AG09309 (cell line): ENCODE results near the gene ADCY1.

Source experiments
- DNase-seq: peaks from one replicate; pipeline ENCODE4 v3.0.0-alpha.2; 2010; ENCODE audit warnings: low read depth
- H3K4me3 ChIP-seq: 2 replicates; pipeline ENCODE4 v1.5.1; 2011; ENCODE audit warnings: mild to moderate bottlenecking, low read depth, low read length, moderate library complexity; ENCODE audit not compliant: control insufficient read depth
- TF ChIP-seq, protein P1 (sequence below): IDR thresholded peaks from 2 replicates; pipeline ENCODE4 v1.5.1; 2011; ENCODE audit warnings: mild to moderate bottlenecking, low read depth, low read length, inconsistent platforms; ENCODE audit not compliant: insufficient read depth, control insufficient read depth; ENCODE audit errors: missing control alignments

ADCY1 gene

DNA sequence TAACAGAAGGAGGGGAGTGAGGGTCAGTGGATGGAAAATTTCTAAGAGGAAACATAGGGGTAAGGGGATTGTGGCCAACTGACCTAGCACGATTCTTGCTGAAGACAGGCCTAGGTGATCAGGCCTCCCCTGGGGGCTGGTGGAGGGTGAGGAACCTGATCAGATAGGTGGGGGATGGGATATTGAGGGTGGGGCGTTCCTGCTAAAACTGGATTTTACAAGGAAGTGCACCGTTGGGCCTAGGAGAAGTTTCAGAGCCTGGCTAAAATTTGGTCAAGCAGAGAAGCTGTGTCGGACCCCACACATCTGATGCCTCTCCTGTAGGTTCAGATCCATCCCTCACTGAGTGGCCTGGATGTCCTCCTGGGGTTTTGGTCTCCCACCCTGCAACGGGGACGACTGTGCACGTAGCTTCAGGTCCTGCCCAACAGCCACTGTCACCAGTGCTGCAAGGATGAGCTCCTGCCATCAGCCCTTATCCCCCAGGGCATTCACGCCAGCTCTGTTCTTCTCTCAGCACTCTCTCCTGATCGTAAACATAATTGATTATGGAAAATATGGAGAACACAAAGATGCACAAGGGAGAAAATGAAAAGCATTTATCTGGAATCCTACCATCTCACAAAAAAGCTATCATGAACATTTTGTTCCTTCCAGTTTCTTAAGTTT, 89.9 kb downstream of the ADCY1 start:
- no peak overlapping the region for H3K4me3 ChIP-seq
- TF ChIP-seq, protein P1, sequence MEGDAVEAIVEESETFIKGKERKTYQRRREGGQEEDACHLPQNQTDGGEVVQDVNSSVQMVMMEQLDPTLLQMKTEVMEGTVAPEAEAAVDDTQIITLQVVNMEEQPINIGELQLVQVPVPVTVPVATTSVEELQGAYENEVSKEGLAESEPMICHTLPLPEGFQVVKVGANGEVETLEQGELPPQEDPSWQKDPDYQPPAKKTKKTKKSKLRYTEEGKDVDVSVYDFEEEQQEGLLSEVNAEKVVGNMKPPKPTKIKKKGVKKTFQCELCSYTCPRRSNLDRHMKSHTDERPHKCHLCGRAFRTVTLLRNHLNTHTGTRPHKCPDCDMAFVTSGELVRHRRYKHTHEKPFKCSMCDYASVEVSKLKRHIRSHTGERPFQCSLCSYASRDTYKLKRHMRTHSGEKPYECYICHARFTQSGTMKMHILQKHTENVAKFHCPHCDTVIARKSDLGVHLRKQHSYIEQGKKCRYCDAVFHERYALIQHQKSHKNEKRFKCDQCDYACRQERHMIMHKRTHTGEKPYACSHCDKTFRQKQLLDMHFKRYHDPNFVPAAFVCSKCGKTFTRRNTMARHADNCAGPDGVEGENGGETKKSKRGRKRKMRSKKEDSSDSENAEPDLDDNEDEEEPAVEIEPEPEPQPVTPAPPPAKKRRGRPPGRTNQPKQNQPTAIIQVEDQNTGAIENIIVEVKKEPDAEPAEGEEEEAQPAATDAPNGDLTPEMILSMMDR = no peak
- no peak for DNase-seq

DNA sequence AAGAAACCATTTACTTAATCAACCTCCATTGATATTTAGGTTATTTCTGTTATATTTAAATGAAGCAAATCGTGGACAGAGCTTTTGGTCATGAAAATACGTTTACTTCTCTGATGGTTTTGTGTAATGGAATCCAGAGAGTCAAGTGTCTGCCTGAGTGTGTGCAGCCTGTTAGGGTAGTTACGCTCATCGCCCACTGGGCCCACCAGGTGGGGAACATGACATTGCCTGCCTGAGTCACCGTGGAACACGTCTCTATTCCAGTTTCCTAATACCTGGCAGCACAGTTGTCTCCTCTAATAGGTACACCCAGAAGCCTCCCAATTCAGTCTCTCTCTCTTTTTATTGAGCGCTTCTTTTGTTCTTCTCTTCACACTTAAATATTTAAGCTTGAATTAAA, 91.0 kb downstream of the ADCY1 start:
- TF ChIP-seq, protein P1 = no peak
- H3K4me3 ChIP-seq = no peak overlapping the region
- DNase-seq = no peak

DNA sequence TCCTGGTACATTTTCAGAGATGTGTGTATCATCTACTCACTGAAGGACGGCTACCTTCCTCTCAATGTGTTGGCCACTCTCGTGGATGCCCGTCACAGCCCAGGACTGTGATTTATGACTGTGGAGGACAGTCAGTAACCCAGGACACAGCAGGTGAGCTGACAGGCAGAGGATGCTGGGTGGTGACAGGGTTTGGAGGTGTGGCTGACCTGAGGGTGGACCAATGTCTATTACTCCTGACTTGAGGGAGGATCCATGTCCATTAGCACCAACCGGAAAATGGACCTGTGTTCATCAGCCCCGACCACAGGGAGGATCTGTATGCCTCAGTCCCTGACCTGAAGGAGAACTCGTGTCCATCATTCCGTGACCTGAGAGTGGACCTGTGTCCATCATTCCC, 96.1 kb downstream of the ADCY1 start:
- no peak overlapping the region for H3K4me3 ChIP-seq
- TF ChIP-seq, protein P1 = no peak
- no peak for DNase-seq

DNA sequence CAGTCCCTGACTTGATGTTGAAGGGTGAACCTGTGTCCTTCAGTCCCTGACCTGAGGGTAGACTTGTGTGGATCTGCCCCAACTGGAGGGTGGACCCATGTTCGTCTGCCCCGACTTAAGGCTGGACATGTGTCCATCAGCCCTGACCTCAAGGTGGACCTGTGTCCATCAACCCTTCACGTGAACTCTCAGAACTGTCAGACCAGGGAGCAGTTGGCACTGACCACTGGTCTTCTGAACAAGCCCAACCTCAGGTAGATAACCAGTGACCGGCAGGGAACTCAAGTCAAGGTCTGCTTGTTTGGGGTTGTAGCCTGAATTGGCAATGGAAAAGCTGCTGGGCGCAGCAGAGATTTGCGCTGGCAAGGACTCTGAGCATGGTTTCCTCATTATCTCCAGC, 96.5 kb downstream of the ADCY1 start:
- H3K4me3 ChIP-seq = no peak overlapping the region
- TF ChIP-seq, protein P1 = no peak

DNA sequence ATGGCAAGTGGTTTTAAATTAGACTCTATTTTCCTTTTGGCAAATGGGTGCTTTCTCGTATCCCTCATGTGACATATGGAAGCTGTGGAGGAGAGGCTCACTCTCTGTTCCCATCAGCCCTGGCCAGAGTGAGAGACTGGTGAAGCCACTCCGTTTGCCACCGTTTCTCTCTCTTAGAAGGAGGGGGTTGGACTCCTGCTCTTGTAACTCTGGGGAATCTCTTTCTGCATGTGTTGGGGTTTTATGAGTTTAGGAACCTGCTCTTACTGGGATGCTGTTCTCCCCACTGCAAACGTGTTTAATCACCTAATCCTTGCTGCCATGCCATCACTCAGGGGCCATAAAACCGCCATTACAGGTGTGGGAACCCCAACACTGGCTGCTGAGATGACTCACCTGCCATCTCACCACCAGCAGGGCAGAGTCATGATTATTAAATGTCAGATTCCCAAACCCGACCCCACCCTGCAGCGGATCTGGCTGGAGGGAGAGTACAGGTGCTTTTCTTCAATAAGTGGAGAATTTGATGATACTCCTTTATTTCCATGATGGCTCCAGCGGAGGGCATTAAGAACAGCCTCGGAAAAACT, 103.2 kb downstream of the ADCY1 start:
- no peak for DNase-seq

More for the DNA sequence above, 96.5 kb downstream of the ADCY1 start:
- DNase-seq = no peak

DNA sequence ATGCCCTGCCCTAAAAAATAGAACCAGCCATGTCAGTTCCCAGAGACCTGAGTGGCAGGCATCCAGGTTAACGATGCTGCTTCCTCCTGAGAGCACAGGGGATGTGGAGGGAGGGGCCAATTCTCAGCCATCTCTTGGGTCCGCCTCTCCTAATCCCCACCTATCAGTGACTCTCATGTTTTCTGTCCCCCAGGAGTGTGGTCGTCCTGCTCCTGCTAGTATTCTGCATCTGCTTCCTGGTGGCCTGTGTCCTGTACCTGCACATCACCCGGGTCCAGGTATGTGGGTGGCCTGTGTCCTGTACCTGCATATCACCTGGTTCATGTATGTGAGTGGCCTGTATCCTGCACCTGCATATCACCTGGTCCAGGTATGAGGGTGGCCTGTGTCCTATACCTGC, 105.3 kb downstream of the ADCY1 start:
- no peak for DNase-seq
- no peak overlapping the region for H3K4me3 ChIP-seq
- TF ChIP-seq, protein P1 = no peak

More for the DNA sequence above, 103.2 kb downstream of the ADCY1 start:
- no peak overlapping the region for H3K4me3 ChIP-seq
- TF ChIP-seq, protein P1 = no peak
